SK-N-SH (cell line): ENCODE data around the gene DARS2. TPM values are rescaled to one million over a fixed set of nuclear protein-coding genes. Genes with fewer than 3 reads are reported as not detected.
A peak's percentile ranks its signal among the peaks of the same experiment; 100 is the strongest.

Experiments
- CTCF ChIA-PET: fragments of 300-600, 350-600 bp; formaldehyde crosslinking; extraction: SDS; loops from one replicate; lab custom pipeline; 2021; lab: Yijun Ruan, JAX
- POLR2A ChIA-PET: fragments of 350-600 bp; sonication (Branson Sonifier 250); formaldehyde crosslinking; extraction: SDS; loops from one replicate; lab custom pipeline; 2020; ENCODE audit warnings: antibody characterized with exemption, inconsistent platforms; lab: Yijun Ruan, JAX
- DNase-seq: peaks from one replicate; pipeline ENCODE4 v3.0.0; 2012
- H2AFZ ChIP-seq: fragments of 200-600 bp; sonication (generic); 2 replicates; pipeline ENCODE4 v1.8.1; 2016; ENCODE audit warnings: antibody characterized with exemption, mild to moderate bottlenecking, low read depth
- H3F3A ChIP-seq: fragments of 200-600 bp; sonication (generic); replicated peaks from 2 replicates; pipeline ENCODE3; 2016; ENCODE audit warnings: antibody characterized with exemption, mild to moderate bottlenecking; ENCODE audit not compliant: insufficient read depth
- H3K27ac ChIP-seq, 2 experiments: fragments of 200-500 bp in 1 of 2; fragments of 200-600 bp in 1 of 2; sonication (Bioruptor generic) in 1 of 2; sonication (generic), shearing (Covaris generic) in 1 of 2; 2 replicates each; pipeline versions ENCODE4 v1.5.1 to v1.6.1; 2014 to 2016; ENCODE audit warnings: low read depth in 2 of 2, inconsistent platforms in 1 of 2, low read length in 1 of 2, mild to moderate bottlenecking in 1 of 2, mixed read lengths in 1 of 2
- H3K27me3 ChIP-seq: fragments of 200-600 bp; sonication (generic), shearing (Covaris generic); 2 replicates; pipeline ENCODE4 v1.6.1; 2016; ENCODE audit warnings: mixed run types; ENCODE audit not compliant: insufficient read depth
- H3K36me3 ChIP-seq, 2 experiments: fragments of 200-500 bp in 1 of 2; fragments of 200-600 bp in 1 of 2; sonication (Bioruptor generic) in 1 of 2; sonication (generic) in 1 of 2; replicated peaks in 1 of 2; 2 replicates each; pipeline versions ENCODE3 to v1.5.1; 2014 to 2016; ENCODE audit warnings: low read length in 1 of 2, mild to moderate bottlenecking in 1 of 2; ENCODE audit not compliant: insufficient read depth in 2 of 2, control insufficient read depth in 1 of 2
- H3K4me1 ChIP-seq, 2 experiments: fragments of 200-500 bp in 1 of 2; fragments of 200-600 bp in 1 of 2; sonication (Bioruptor generic) in 1 of 2; sonication (generic), shearing (Covaris generic) in 1 of 2; 2 replicates each; pipeline versions ENCODE4 v1.5.1 to v1.6.1; 2014 to 2016; ENCODE audit warnings: low read depth in 1 of 2, low read length in 1 of 2, mixed run types in 1 of 2; ENCODE audit not compliant: insufficient read depth in 2 of 2, control insufficient read depth in 1 of 2
- H3K4me2 ChIP-seq: fragments of 200-600 bp; sonication (generic), shearing (Covaris generic); 2 replicates; pipeline ENCODE4 v1.6.1; 2017; ENCODE audit warnings: mixed run types
- H3K4me3 ChIP-seq, 2 experiments: fragments of 200-500 bp in 1 of 2; fragments of 200-600 bp in 1 of 2; sonication (Bioruptor generic) in 1 of 2; sonication (generic), shearing (Covaris generic) in 1 of 2; 2 replicates each; pipeline versions ENCODE4 v1.5.1 to v1.8.1; 2014 to 2016; ENCODE audit warnings: low read depth in 2 of 2, inconsistent platforms in 1 of 2, low read length in 1 of 2, mild to moderate bottlenecking in 1 of 2, mixed read lengths in 1 of 2, moderate library complexity in 1 of 2
- H3K79me2 ChIP-seq: fragments of 200-600 bp; sonication (generic); 2 replicates; pipeline ENCODE4 v1.8.1; 2017; ENCODE audit warnings: mild to moderate bottlenecking; ENCODE audit not compliant: insufficient read depth
- H3K9ac ChIP-seq: fragments of 200-600 bp; sonication (generic); 2 replicates; pipeline ENCODE4 v1.6.1; 2017; ENCODE audit warnings: mixed run types
- H3K9me2 ChIP-seq: fragments of 200-600 bp; sonication (generic); 2 replicates; pipeline ENCODE4 v1.6.1; 2017; ENCODE audit warnings: mixed run types
- H3K9me3 ChIP-seq: fragments of 200-600 bp; sonication (generic); 2 replicates; pipeline ENCODE4 v1.6.1; 2017; ENCODE audit warnings: mixed run types, mild to moderate bottlenecking, moderate library complexity
- H4K20me1 ChIP-seq: fragments of 200-600 bp; sonication (generic); 2 replicates; pipeline ENCODE4 v1.6.1; 2017; ENCODE audit warnings: mild to moderate bottlenecking, mixed run types; ENCODE audit not compliant: insufficient read depth
- CTCF ChIP-seq: fragments of 200-600 bp; sonication (generic); IDR thresholded peaks from 2 replicates; pipeline ENCODE4 v1.6.1; 2017; ENCODE audit warnings: antibody characterized with exemption, mild to moderate bottlenecking, moderate library complexity
- ELF1 ChIP-seq: IDR thresholded peaks from 2 replicates; pipeline ENCODE4 v1.4.0; 2012
- EP300 ChIP-seq, 2 experiments: IDR thresholded peaks; 2 replicates each; pipeline versions ENCODE4 v1.4.0 to v1.6.1; 2012; ENCODE audit warnings: borderline replicate concordance in 1 of 2, low read depth in 1 of 2, low read length in 1 of 2
- EZH2phosphoT487 ChIP-seq: fragments of 200-600 bp; sonication (generic); IDR thresholded peaks from 2 replicates; pipeline ENCODE4 v1.6.1; 2017; ENCODE audit warnings: low read depth, mixed run types, mild to moderate bottlenecking, antibody characterized with exemption, moderate library complexity, borderline replicate concordance
- FOSL2 ChIP-seq: IDR thresholded peaks from 2 replicates; pipeline ENCODE4 v1.4.0; 2012; ENCODE audit warnings: low read depth, mild to moderate bottlenecking, moderate library complexity, borderline replicate concordance
- FOXJ3 ChIP-seq: sonication (generic); formaldehyde crosslinking; IDR thresholded peaks from 2 replicates; pipeline ENCODE4 v1.5.1; 2020; ENCODE audit warnings: mild to moderate bottlenecking, missing genetic modification reagents
- FOXM1 ChIP-seq: IDR thresholded peaks from 2 replicates; pipeline ENCODE4 v1.4.0; 2012; ENCODE audit warnings: low read depth, mild to moderate bottlenecking
- GATA2 ChIP-seq: sonication (generic); formaldehyde crosslinking; IDR thresholded peaks from 2 replicates; pipeline ENCODE4 v1.5.0; 2020; ENCODE audit warnings: mild to moderate bottlenecking, missing genetic modification reagents
- IRF3 ChIP-seq: fragments of 150-350 bp; IDR thresholded peaks from 2 replicates; pipeline ENCODE4 v1.6.1; 2016; ENCODE audit warnings: mild to moderate bottlenecking, low read depth, low read length
- JUND ChIP-seq: IDR thresholded peaks from 2 replicates; pipeline ENCODE4 v1.4.0; 2012
- MXI1 ChIP-seq: IDR thresholded peaks from 2 replicates; pipeline ENCODE4 v1.6.1; 2012; ENCODE audit warnings: mild to moderate bottlenecking, low read depth, low read length, improper control_type of control experiment
- NFIC ChIP-seq: IDR thresholded peaks from 2 replicates; pipeline ENCODE4 v1.4.0; 2012; ENCODE audit warnings: borderline replicate concordance
- POLR2AphosphoS5 ChIP-seq: IDR thresholded peaks from 2 replicates; pipeline ENCODE4 v1.6.1; 2012; ENCODE audit warnings: low read depth, low read length
- RAD21 ChIP-seq: IDR thresholded peaks from 2 replicates; pipeline ENCODE4 v1.6.1; 2012; ENCODE audit warnings: mild to moderate bottlenecking, low read length
- RCOR1 ChIP-seq: fragments of 150-350 bp; IDR thresholded peaks from 2 replicates; pipeline ENCODE4 v1.6.1; 2017; ENCODE audit warnings: antibody characterized with exemption, low read length
- RFX5 ChIP-seq: IDR thresholded peaks from 2 replicates; pipeline ENCODE4 v1.6.1; 2012; ENCODE audit warnings: mild to moderate bottlenecking, improper control_type of control experiment, low read length
- SIN3A ChIP-seq: IDR thresholded peaks from 2 replicates; pipeline ENCODE4 v1.6.1; 2012; ENCODE audit warnings: low read depth, mild to moderate bottlenecking, low read length, moderate library complexity, borderline replicate concordance
- TEAD4 ChIP-seq: IDR thresholded peaks from 2 replicates; pipeline ENCODE4 v1.4.0; 2012; ENCODE audit warnings: mild to moderate bottlenecking, borderline replicate concordance; ENCODE audit not compliant: insufficient read depth
- USF2 ChIP-seq: fragments of 150-350 bp; IDR thresholded peaks from 2 replicates; pipeline ENCODE4 v1.6.1; 2017; ENCODE audit warnings: antibody characterized with exemption, low read length, low read depth, borderline replicate concordance
- WGBS: methylation state at CpG from one replicate; pipeline ENCODE4 v1.1.6; 2017; ENCODE audit warnings: low lambda C conversion rate; 5-methylcytosine and 5-hydroxymethylcytosine counted together
- polyA plus RNA-seq, 3 experiments: library from polyadenylated mRNA; depleted of rRNA; stranded (reverse); fragments of >200 nt; gene quantifications; 2 replicates each; pipeline ENCODE4 v1.2.3, GENCODE V29; 2012

Gene DARS2
- polyA plus RNA-seq, 1 of the 3 experiments (the other 2 are of a cell fraction) = 17.1 TPM

- TF ChIP-seq USF2 (no peak), EZH2phosphoT487 (no peak), IRF3 (no peak), FOSL2 (no peak), RAD21 (no peak), NFIC (no peak)
Measured at GRCh38 chr1:173866413-173867115, 42.1 kb downstream of the DARS2 start (continued).

GRCh38 chr1:173867141-173867752 lies 42.8 kb downstream of the DARS2 start:
- Histone ChIP-seq H3K27me3 (no peaks in the 10 kb centered on the region), H4K20me1 (peaks cover 49% of the 10 kb centered on the region), H2AFZ (no peak overlapping the region; the same call in 1 of the 2 replicates), H3F3A (peaks cover 67% of the 10 kb centered on the region), H3K4me2 (peak overlapping the region; percentile 78), H3K79me2 (peaks cover 37% of the 10 kb centered on the region), H3K36me3 (peaks cover 62 to 65% of the 10 kb centered on the region in 2 experiments), H3K4me3 (peak overlapping the region; percentile 82 to 90), H3K9me2 (no peaks in the 10 kb centered on the region), H3K4me1 (peaks cover 11 to 38% of the 10 kb centered on the region in 2 experiments; a peak in 3 of 4 replicates), H3K9me3 (no peaks in the 10 kb centered on the region), H3K9ac (peak overlapping the region; percentile 79), H3K27ac (peak overlapping the region; percentile 74 to 94)
- ChIA-PET POLR2A (interaction anchor here (0.7 to 2.5 kb wide), 8 partner anchors 17 to 169 kb away, joined by 3 to 14 read pairs (median 4); partner anchors contain the start of genes CENPL, DARS2 and RC3H1), CTCF (no interaction called here)
- peak; percentile 91 for TF ChIP-seq MXI1
- TF ChIP-seq GATA2 (CRISPR knock-in tag) = no peak
- WGBS = 2% methylated on average over 31 of the region's 32 CpGs
- DNase-seq = no peak

- Histone ChIP-seq H3K27me3 (no peaks in the 10 kb centered on the region), H3K4me3 (peak within 1 kb of the TSS; percentile 82 to 90), H3K9ac (peak within 1 kb of the TSS; percentile 79), H3K4me2 (peak within 1 kb of the TSS; percentile 79), H3K4me1 (peaks cover 11 to 38% of the 10 kb centered on the region in 2 experiments; a peak in 3 of 4 replicates), H3K36me3 (peaks cover 58 to 62% of the 10 kb centered on the region in 2 experiments), H3K9me2 (no peaks in the 10 kb centered on the region), H4K20me1 (peaks cover 45% of the 10 kb centered on the region), H3K9me3 (no peaks in the 10 kb centered on the region), H2AFZ (peak within 1 kb of the TSS; percentile 67), H3K27ac (peak within 1 kb of the TSS; percentile 74 to 97), H3F3A (peaks cover 61% of the 10 kb centered on the region), H3K79me2 (peaks cover 42% of the 10 kb centered on the region)
- ChIA-PET POLR2A (interaction anchor here (0.6 to 2.5 kb wide), 25 partner anchors 8 to 390 kb away, joined by 3 to 14 read pairs (median 3); partner anchors contain the start of genes CENPL, DARS2, KLHL20 and RC3H1), CTCF (interaction anchor here (1.0 to 1.6 kb wide), 2 partner anchors 154 to 436 kb away, joined by 3 to 4 read pairs; partner anchors contain the start of gene RC3H1)
- no peak for DNase-seq
- 4% methylated on average over 23 of the region's 30 CpGs for WGBS
- TF ChIP-seq RFX5 (peak; percentile 72), TEAD4 (no peak), GATA2 (CRISPR knock-in tag) (no peak), RCOR1 (0 out of 2 replicates have a peak, but pooled peaks have one; percentile 11), FOXJ3 (CRISPR knock-in tag) (no peak), EP300 (IDR thresholded peaks at IDR 0.05; ENCODE audit: borderline replicate concordance in 1 of 2, low read depth in 1 of 2, low read length in 1 of 2) (no peak), FOXM1 (no peak), ELF1 (no peak), JUND (peak; percentile 18; the same call in 1 of the 2 replicates), CTCF (no peak), SIN3A (peak; percentile 88; the same call in 1 of the 2 replicates), USF2 (peak; percentile 75), POLR2AphosphoS5 (peak; percentile 100)
Measured at GRCh38 chr1:173867753-173868265, 43.3 kb downstream of the DARS2 start, which contains the start of gene GAS5. Gene GAS5, minus strand, starts transcription at chr1:173867989.
